Activated naive CD8-positive, alpha-beta T cell treated with anti-CD3 and anti-CD28 coated beads for 36 hours (primary cell): ENCODE data around the gene CORO1C. TPM values are rescaled to one million over a fixed set of nuclear protein-coding genes. Genes with fewer than 3 reads are reported as not detected.

Source experiments
- DNase-seq: peaks from one replicate; pipeline ENCODE4 v3.0.0; 2021
- H3K27ac Mint-ChIP-seq: one replicate; pipeline ENCODE4 v1.8.0; 2022; ENCODE audit warnings: mild to moderate bottlenecking, moderate library complexity, mixed read lengths
- H3K27me3 Mint-ChIP-seq: one replicate; pipeline ENCODE4 v1.8.0; 2022; ENCODE audit warnings: mild to moderate bottlenecking, mixed read lengths
- H3K36me3 Mint-ChIP-seq: one replicate; pipeline ENCODE4 v1.8.0; 2021; ENCODE audit warnings: mild to moderate bottlenecking, mixed read lengths
- H3K4me1 Mint-ChIP-seq: one replicate; pipeline ENCODE4 v1.8.0; 2021; ENCODE audit warnings: mixed read lengths
- H3K4me3 Mint-ChIP-seq: one replicate; pipeline ENCODE4 v1.8.0; 2022; ENCODE audit warnings: mild to moderate bottlenecking, moderate library complexity, mixed read lengths
- H3K9me3 Mint-ChIP-seq: one replicate; pipeline ENCODE4 v1.8.0; 2022; ENCODE audit warnings: mixed read lengths
- total RNA-seq, 2 experiments: library from RNA; stranded (reverse); gene quantifications; one replicate each; pipeline ENCODE4 v1.2.3, GENCODE V29; 2021

Gene CORO1C
- total RNA-seq, 2 experiments from 2014 or later, result 87.4 to 90.6 TPM

DNA sequence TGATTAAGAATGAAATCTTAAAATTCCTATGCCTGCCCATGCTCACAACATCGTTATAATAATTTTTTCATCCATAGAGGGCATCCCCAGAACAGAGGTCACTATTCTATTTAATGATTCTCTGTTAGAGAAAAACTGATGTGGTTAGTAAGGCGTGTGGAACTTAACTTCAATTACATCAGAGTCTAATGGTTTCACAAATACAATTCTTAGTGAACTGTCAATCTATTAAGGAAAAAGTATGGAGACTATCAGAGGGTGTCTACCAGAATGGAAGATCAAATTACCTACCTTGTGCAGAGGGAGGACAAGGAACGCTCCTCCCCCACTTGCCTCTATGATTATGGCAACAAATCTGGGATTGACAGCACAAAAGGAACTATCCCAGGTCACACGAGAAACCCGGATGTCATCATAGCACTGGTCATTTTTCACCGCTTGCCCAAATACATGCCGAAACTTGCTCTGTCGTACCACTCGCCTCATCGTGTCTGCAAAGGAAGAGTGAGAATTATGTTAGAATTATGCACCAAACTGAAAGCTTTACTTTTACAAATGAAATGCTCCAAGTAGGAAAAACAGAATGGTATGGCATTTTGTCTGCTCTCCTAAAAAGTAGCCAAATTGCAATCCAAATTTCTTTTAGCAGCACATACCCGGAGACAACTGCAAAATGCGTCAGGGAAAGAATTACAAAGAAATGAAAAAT lies 30.3 kb downstream of the CORO1C start:
- H3K27ac Mint-ChIP-seq, result no peak overlapping the region
- no peaks in the 10 kb centered on the region for H3K27me3 Mint-ChIP-seq
- no peaks in the 10 kb centered on the region for H3K9me3 Mint-ChIP-seq
- H3K4me3 Mint-ChIP-seq, result no peak overlapping the region
- no peak for DNase-seq
- peaks cover 17% of the 10 kb centered on the region for H3K36me3 Mint-ChIP-seq
- H3K4me1 Mint-ChIP-seq, result peaks cover 24% of the 10 kb centered on the region

GRCh38 chr12:108699955-108700563 lies 31.3 kb downstream of the CORO1C start:
- DNase-seq, result no peak
- H3K4me3 Mint-ChIP-seq, result no peak overlapping the region
- H3K27me3 Mint-ChIP-seq, result no peaks in the 10 kb centered on the region
- peaks cover 22% of the 10 kb centered on the region for H3K36me3 Mint-ChIP-seq
- no peak overlapping the region for H3K27ac Mint-ChIP-seq
- peaks cover 5% of the 10 kb centered on the region for H3K9me3 Mint-ChIP-seq
- peaks cover 33% of the 10 kb centered on the region for H3K4me1 Mint-ChIP-seq

DNA sequence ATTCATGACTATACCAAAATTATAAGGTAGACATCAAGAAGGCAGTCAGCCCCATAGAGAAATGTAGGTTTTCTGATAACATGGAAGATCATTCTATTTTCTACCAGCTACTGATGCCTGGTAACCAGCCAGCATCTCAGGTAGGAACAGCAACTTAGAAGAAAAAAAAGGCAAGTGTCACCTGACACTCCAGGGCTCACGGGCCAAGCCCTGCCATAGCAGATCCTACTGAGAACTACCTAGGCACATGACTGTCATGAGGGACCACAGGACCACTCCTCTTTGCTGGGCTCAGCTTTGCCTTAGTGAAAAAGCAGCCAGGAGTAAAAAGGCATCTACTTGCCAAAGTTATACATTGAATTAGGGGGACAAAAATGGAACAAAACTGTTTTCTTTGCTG lies 33.4 kb downstream of the CORO1C start:
- Mint-ChIP-seq H3K9me3 (peaks cover 5% of the 10 kb centered on the region), H3K4me1 (peaks cover 46% of the 10 kb centered on the region), H3K4me3 (no peak overlapping the region), H3K27ac (no peak overlapping the region), H3K36me3 (peaks cover 30% of the 10 kb centered on the region), H3K27me3 (no peaks in the 10 kb centered on the region)
- no peak for DNase-seq

DNA sequence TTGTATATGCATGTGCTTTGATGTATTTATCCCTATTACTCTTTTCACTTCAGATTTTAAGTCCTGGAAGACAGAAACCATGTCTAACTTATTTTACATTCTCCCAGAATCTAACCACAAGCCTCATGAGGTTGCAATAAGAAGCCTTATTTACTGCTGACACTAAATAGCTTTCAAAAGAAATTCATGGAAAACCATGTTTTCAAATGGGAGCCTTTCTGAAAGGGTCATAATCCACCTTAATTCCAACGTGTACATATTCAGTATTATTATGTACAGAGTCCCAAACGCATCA lies 34.4 kb downstream of the CORO1C start:
- Mint-ChIP-seq H3K27me3 (no peaks in the 10 kb centered on the region), H3K4me1 (peaks cover 46% of the 10 kb centered on the region), H3K27ac (peak overlapping the region; percentile 28), H3K9me3 (peaks cover 5% of the 10 kb centered on the region), H3K4me3 (no peak overlapping the region), H3K36me3 (peaks cover 30% of the 10 kb centered on the region)
- no peak for DNase-seq

DNA sequence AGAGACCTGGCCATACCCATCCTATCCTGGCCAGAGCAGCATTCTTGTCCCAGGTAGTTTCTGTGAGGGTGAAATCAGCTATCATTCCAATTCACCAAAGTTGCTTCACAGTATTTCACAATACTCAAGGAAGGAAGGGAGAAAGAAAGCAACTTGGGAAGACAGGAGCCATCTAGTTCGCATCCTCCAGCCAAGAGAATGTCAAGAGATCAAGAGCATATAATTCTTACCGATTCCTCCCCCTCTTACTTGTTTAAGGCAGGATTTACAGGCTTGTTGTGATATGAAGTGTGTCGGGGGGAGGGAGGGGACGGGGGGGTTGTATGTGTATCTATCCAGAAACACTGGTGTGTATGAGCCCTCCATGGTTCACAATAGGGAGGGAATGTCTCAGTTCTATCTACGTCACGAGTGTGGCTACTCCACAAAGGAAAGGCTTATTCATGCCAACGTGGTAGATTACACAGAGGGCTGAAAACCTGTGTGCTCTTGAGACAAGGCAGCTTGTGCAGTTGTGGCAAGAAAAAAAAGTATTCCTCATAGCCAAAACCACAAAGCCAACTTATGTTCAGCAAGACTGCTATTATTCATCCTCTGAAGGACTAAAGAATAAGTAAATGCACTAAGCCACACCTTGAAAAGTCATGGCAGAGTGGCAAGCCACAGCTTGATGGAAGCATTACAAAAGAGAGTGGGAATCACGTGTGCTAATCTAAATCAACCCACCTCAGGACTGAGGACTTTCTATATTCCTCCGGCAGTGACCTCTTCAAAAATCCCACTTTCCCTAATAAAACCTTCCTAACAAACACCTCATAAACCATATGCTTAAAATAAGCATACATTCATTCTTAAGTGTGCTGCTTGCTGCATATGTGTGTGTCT lies 35.0 kb downstream of the CORO1C start:
- Mint-ChIP-seq H3K4me1 (peaks cover 47% of the 10 kb centered on the region), H3K27me3 (no peaks in the 10 kb centered on the region), H3K36me3 (peaks cover 30% of the 10 kb centered on the region), H3K4me3 (no peak overlapping the region), H3K9me3 (peaks cover 5% of the 10 kb centered on the region), H3K27ac (peak overlapping the region; percentile 52)
- no peak for DNase-seq

GRCh38 chr12:108694812-108695278 lies 36.5 kb downstream of the CORO1C start:
- Mint-ChIP-seq H3K4me1 (peaks cover 62% of the 10 kb centered on the region), H3K9me3 (peaks cover 5% of the 10 kb centered on the region), H3K36me3 (peaks cover 21% of the 10 kb centered on the region), H3K27me3 (no peaks in the 10 kb centered on the region), H3K4me3 (no peak overlapping the region), H3K27ac (peak overlapping the region; percentile 46)
- no peak for DNase-seq

DNA sequence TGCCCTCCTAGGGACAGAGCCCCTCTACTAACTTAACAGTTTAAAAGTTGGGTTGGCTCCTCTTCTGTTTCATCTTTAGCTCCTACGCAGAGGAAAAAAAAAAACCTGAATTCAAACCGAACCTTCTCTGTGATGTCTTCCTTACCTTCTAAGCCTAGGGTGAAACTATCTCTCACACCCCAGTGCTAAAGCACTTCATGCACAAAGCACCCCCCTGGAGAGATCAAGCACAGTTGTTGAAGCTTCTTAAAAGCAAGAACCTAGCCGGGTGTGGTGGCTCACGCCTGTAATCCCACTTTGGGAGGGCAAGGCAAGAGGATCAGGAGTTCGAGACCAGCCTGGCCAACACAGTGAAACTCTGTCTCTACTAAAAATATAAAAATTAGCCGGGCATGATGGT lies 37.6 kb downstream of the CORO1C start:
- H3K4me3 Mint-ChIP-seq, result no peak overlapping the region
- H3K9me3 Mint-ChIP-seq, result peaks cover 5% of the 10 kb centered on the region
- no peaks in the 10 kb centered on the region for H3K27me3 Mint-ChIP-seq
- H3K4me1 Mint-ChIP-seq, result peaks cover 72% of the 10 kb centered on the region
- H3K36me3 Mint-ChIP-seq, result peaks cover 17% of the 10 kb centered on the region
- peak overlapping the region; percentile 43 for H3K27ac Mint-ChIP-seq
- no peak for DNase-seq

GRCh38 chr12:108693186-108693730 lies 38.1 kb downstream of the CORO1C start:
- Mint-ChIP-seq H3K4me1 (peaks cover 74% of the 10 kb centered on the region), H3K27ac (peak overlapping the region; percentile 43), H3K27me3 (no peaks in the 10 kb centered on the region), H3K4me3 (no peak overlapping the region), H3K9me3 (peaks cover 5% of the 10 kb centered on the region), H3K36me3 (peaks cover 14% of the 10 kb centered on the region)
- DNase-seq, result no peak

- Mint-ChIP-seq H3K4me1 (peaks cover 76% of the 10 kb centered on the region), H3K27ac (peak overlapping the region; percentile 97), H3K27me3 (no peaks in the 10 kb centered on the region), H3K9me3 (peaks cover 5% of the 10 kb centered on the region), H3K4me3 (peak overlapping the region; percentile 73), H3K36me3 (peaks cover 14% of the 10 kb centered on the region)
- DNase-seq, result no peak
These were observed 39.1 kb downstream of the CORO1C start for GRCh38 chr12:108691998-108692808.

- H3K36me3 Mint-ChIP-seq, result peaks cover 14% of the 10 kb centered on the region
- H3K9me3 Mint-ChIP-seq, result peaks cover 5% of the 10 kb centered on the region
- H3K4me3 Mint-ChIP-seq, result peak overlapping the region; percentile 73
- DNase-seq, result peak; percentile 76
- H3K27me3 Mint-ChIP-seq, result no peaks in the 10 kb centered on the region
- H3K4me1 Mint-ChIP-seq, result peaks cover 68% of the 10 kb centered on the region
- H3K27ac Mint-ChIP-seq, result peak overlapping the region; percentile 97
These were observed 39.9 kb downstream of the CORO1C start for GRCh38 chr12:108691175-108691997.

GRCh38 chr12:108690542-108691174 lies 40.7 kb downstream of the CORO1C start:
- H3K9me3 Mint-ChIP-seq, result peaks cover 5% of the 10 kb centered on the region
- no peaks in the 10 kb centered on the region for H3K27me3 Mint-ChIP-seq
- peak overlapping the region; percentile 97 for H3K27ac Mint-ChIP-seq
- H3K4me3 Mint-ChIP-seq, result peak overlapping the region; percentile 73
- H3K4me1 Mint-ChIP-seq, result peaks cover 67% of the 10 kb centered on the region
- peaks cover 14% of the 10 kb centered on the region for H3K36me3 Mint-ChIP-seq
- no peak for DNase-seq

- peaks cover 66% of the 10 kb centered on the region for H3K4me1 Mint-ChIP-seq
- H3K36me3 Mint-ChIP-seq, result peaks cover 10% of the 10 kb centered on the region
- H3K27ac Mint-ChIP-seq, result peak overlapping the region; percentile 97
These were observed 41.2 kb downstream of the CORO1C start for GRCh38 chr12:108690191-108690518.

DNA sequence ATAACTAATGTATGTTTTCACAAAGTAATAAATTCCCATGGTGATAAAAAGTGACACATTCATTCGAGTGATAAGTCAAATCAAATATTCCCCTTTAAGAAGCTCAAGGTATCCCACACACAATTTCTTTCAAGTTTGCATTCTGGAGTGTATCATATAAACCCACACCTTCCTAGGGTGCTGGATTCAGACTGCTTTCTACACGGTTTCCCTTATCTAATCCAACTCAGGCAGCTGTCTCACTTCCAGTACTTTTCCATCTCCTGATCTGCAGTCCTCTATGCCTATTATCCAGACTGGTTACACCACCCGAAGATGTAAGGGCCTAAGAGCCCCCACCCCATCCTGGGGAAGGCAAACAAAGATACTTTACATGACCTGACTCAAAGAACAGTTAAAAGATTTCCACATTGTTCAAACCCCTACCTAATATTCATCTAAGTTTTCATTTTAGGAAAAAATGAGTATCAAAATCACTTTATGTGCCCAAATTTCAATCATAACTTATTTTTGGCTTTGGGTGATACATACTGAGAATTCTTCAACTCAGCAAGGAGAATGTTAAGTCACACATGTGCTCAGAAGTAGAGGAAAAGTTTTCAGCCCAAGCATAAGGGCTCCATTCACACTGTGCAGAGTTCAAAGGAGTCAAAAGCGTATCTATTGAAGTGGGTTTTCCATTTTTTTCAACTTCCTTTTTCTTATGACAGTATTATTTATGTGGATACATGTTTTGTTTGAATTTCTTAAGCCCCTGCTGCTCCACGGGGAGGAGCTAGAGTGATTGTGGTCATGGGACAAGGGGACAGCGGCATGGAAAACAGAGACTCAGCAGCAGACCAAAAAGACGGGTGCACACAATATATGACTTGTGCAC lies 41.8 kb downstream of the CORO1C start:
- H3K4me3 Mint-ChIP-seq, result peak overlapping the region; percentile 56
- no peaks in the 10 kb centered on the region for H3K9me3 Mint-ChIP-seq
- DNase-seq, result peak; percentile 58
- peaks cover 5% of the 10 kb centered on the region for H3K36me3 Mint-ChIP-seq
- no peaks in the 10 kb centered on the region for H3K27me3 Mint-ChIP-seq
- H3K4me1 Mint-ChIP-seq, result peaks cover 62% of the 10 kb centered on the region
- H3K27ac Mint-ChIP-seq, result peak overlapping the region; percentile 97

More at GRCh38 chr12:108690191-108690518, 41.2 kb downstream of the CORO1C start:
- DNase-seq, result no peak
- no peaks in the 10 kb centered on the region for H3K27me3 Mint-ChIP-seq
- H3K4me3 Mint-ChIP-seq, result peak overlapping the region; percentile 56
- peaks cover 2% of the 10 kb centered on the region for H3K9me3 Mint-ChIP-seq
